Activated T-cell treated with anti-CD3 and anti-CD28 coated beads, Interleukin-2, amount 50 U/mL, for 24 hours (primary cell): Measurements from ENCODE around the gene GPR4.

Experiments used
- DNase-seq: peaks from one replicate; pipeline ENCODE4 v3.0.0-alpha.2; 2020
- H3K27ac Mint-ChIP-seq: 2 replicates; pipeline ENCODE4 v1.8.0; 2020; ENCODE audit warnings: mild to moderate bottlenecking, mixed read lengths
- H3K27me3 Mint-ChIP-seq: 2 replicates; pipeline ENCODE4 v1.8.0; 2020; ENCODE audit warnings: mixed read lengths
- H3K36me3 Mint-ChIP-seq: 2 replicates; pipeline ENCODE4 v1.8.0; 2020; ENCODE audit warnings: low read depth, mixed read lengths
- H3K4me1 Mint-ChIP-seq: 2 replicates; pipeline ENCODE4 v1.8.0; 2020; ENCODE audit warnings: low read depth, mixed read lengths
- H3K4me3 Mint-ChIP-seq: 2 replicates; pipeline ENCODE4 v1.8.0; 2020; ENCODE audit warnings: mild to moderate bottlenecking, moderate library complexity, mixed read lengths
- H3K9me3 Mint-ChIP-seq: 2 replicates; pipeline ENCODE4 v1.8.0; 2020; ENCODE audit warnings: mixed read lengths

The GPR4 gene

GRCh38 chr19:45564131-45564780 lies 37.8 kb downstream of the GPR4 start:
- Mint-ChIP-seq H3K9me3 (no peaks in the 10 kb centered on the region), H3K4me3 (no peak overlapping the region), H3K27ac (peak overlapping the region; percentile 81), H3K4me1 (peaks cover 35% of the 10 kb centered on the region), H3K36me3 (peaks cover 5% of the 10 kb centered on the region), H3K27me3 (no peaks in the 10 kb centered on the region)
- DNase-seq: peak; percentile 35

GRCh38 chr19:45560686-45561085 lies 41.3 kb downstream of the GPR4 start:
- H3K9me3 Mint-ChIP-seq: no peaks in the 10 kb centered on the region
- H3K27me3 Mint-ChIP-seq: no peaks in the 10 kb centered on the region

GRCh38 chr19:45560038-45560437 lies 42.0 kb downstream of the GPR4 start:
- DNase-seq: no peak
- no peak overlapping the region for H3K27ac Mint-ChIP-seq
- H3K9me3 Mint-ChIP-seq: no peaks in the 10 kb centered on the region
- H3K4me3 Mint-ChIP-seq: no peak overlapping the region
- no peaks in the 10 kb centered on the region for H3K27me3 Mint-ChIP-seq
- peaks cover 8% of the 10 kb centered on the region for H3K36me3 Mint-ChIP-seq
- H3K4me1 Mint-ChIP-seq: peaks cover 38% of the 10 kb centered on the region

More at GRCh38 chr19:45560686-45561085, 41.3 kb downstream of the GPR4 start:
- no peak overlapping the region for H3K27ac Mint-ChIP-seq
- peaks cover 8% of the 10 kb centered on the region for H3K36me3 Mint-ChIP-seq
- H3K4me1 Mint-ChIP-seq: peaks cover 38% of the 10 kb centered on the region
- no peak overlapping the region for H3K4me3 Mint-ChIP-seq
- DNase-seq: no peak

GRCh38 chr19:45558399-45558878 lies 43.6 kb downstream of the GPR4 start:
- Mint-ChIP-seq H3K27me3 (no peaks in the 10 kb centered on the region), H3K27ac (peak overlapping the region; percentile 34), H3K36me3 (peaks cover 11% of the 10 kb centered on the region), H3K9me3 (no peaks in the 10 kb centered on the region), H3K4me3 (no peak overlapping the region), H3K4me1 (peaks cover 28% of the 10 kb centered on the region)
- peak; percentile 58 for DNase-seq

- DNase-seq: no peak
- Mint-ChIP-seq H3K4me1 (peaks cover 20% of the 10 kb centered on the region), H3K27me3 (no peaks in the 10 kb centered on the region), H3K27ac (no peak overlapping the region), H3K36me3 (peaks cover 17% of the 10 kb centered on the region), H3K9me3 (no peaks in the 10 kb centered on the region), H3K4me3 (no peak overlapping the region)
These were observed 45.2 kb downstream of the GPR4 start for GRCh38 chr19:45556835-45557234.

- Mint-ChIP-seq H3K27ac (no peak overlapping the region), H3K27me3 (no peaks in the 10 kb centered on the region)
These were observed 47.5 kb downstream of the GPR4 start for GRCh38 chr19:45554481-45554880.

GRCh38 chr19:45553464-45553863 lies 48.5 kb downstream of the GPR4 start:
- DNase-seq: no peak
- no peaks in the 10 kb centered on the region for H3K27me3 Mint-ChIP-seq
- peaks cover 18% of the 10 kb centered on the region for H3K36me3 Mint-ChIP-seq
- no peaks in the 10 kb centered on the region for H3K9me3 Mint-ChIP-seq
- H3K4me1 Mint-ChIP-seq: peaks cover 3% of the 10 kb centered on the region
- no peak overlapping the region for H3K27ac Mint-ChIP-seq
- no peak overlapping the region for H3K4me3 Mint-ChIP-seq

More at GRCh38 chr19:45554481-45554880, 47.5 kb downstream of the GPR4 start:
- no peaks in the 10 kb centered on the region for H3K9me3 Mint-ChIP-seq
- H3K4me3 Mint-ChIP-seq: no peak overlapping the region
- H3K36me3 Mint-ChIP-seq: peaks cover 18% of the 10 kb centered on the region
- peaks cover 10% of the 10 kb centered on the region for H3K4me1 Mint-ChIP-seq
- DNase-seq: no peak

- no peaks in the 10 kb centered on the region for H3K27me3 Mint-ChIP-seq
- no peak for DNase-seq
- H3K4me1 Mint-ChIP-seq: peaks cover 6% of the 10 kb centered on the region
- H3K4me3 Mint-ChIP-seq: no peak overlapping the region
- peaks cover 9% of the 10 kb centered on the region for H3K36me3 Mint-ChIP-seq
- H3K9me3 Mint-ChIP-seq: no peaks in the 10 kb centered on the region
- H3K27ac Mint-ChIP-seq: no peak overlapping the region
These were observed 53.9 kb downstream of the GPR4 start for GRCh38 chr19:45547965-45548609.

GRCh38 chr19:45547211-45547770 lies 54.7 kb downstream of the GPR4 start:
- Mint-ChIP-seq H3K27me3 (no peaks in the 10 kb centered on the region), H3K4me1 (peaks cover 6% of the 10 kb centered on the region), H3K27ac (no peak overlapping the region), H3K36me3 (peaks cover 5% of the 10 kb centered on the region), H3K9me3 (no peaks in the 10 kb centered on the region), H3K4me3 (no peak overlapping the region)
- DNase-seq: no peak

- DNase-seq: no peak
- Mint-ChIP-seq H3K4me3 (no peak overlapping the region), H3K36me3 (no peaks in the 10 kb centered on the region), H3K27ac (no peak overlapping the region), H3K4me1 (peaks cover 6% of the 10 kb centered on the region), H3K9me3 (no peaks in the 10 kb centered on the region), H3K27me3 (no peaks in the 10 kb centered on the region)
These were observed 59.8 kb downstream of the GPR4 start for GRCh38 chr19:45542234-45542668.
